ENCODE results near the gene HGFAC. TPM values are rescaled to one million over a fixed set of nuclear protein-coding genes. Genes with fewer than 3 reads are reported as not detected.

The HGFAC gene
- total RNA-seq, 1 donor from 2014 or later: 0.35 TPM

- no peaks in the 10 kb centered on the region for H3K9me3 Mint-ChIP-seq (ENCODE audit: low read depth)
- TF ChIP-seq, protein P1, sequence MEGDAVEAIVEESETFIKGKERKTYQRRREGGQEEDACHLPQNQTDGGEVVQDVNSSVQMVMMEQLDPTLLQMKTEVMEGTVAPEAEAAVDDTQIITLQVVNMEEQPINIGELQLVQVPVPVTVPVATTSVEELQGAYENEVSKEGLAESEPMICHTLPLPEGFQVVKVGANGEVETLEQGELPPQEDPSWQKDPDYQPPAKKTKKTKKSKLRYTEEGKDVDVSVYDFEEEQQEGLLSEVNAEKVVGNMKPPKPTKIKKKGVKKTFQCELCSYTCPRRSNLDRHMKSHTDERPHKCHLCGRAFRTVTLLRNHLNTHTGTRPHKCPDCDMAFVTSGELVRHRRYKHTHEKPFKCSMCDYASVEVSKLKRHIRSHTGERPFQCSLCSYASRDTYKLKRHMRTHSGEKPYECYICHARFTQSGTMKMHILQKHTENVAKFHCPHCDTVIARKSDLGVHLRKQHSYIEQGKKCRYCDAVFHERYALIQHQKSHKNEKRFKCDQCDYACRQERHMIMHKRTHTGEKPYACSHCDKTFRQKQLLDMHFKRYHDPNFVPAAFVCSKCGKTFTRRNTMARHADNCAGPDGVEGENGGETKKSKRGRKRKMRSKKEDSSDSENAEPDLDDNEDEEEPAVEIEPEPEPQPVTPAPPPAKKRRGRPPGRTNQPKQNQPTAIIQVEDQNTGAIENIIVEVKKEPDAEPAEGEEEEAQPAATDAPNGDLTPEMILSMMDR (IDR thresholded peaks at IDR 0.05): no peak
- H3K36me3 Mint-ChIP-seq (ENCODE audit: low read depth): no peaks in the 10 kb centered on the region
- H3K27ac Mint-ChIP-seq (ENCODE audit: unreplicated experiment): no peak overlapping the region
- DNase-seq (ENCODE audit: low spot score): no peak
- peaks cover 5% of the 10 kb centered on the region for H3K27me3 Mint-ChIP-seq (ENCODE audit: low read depth)
- H3K4me1 Mint-ChIP-seq (ENCODE audit: low read depth): peaks cover 2% of the 10 kb centered on the region
- H3K4me3 Mint-ChIP-seq (ENCODE audit: unreplicated experiment): no peak overlapping the region
These were observed 39.4 kb downstream of the HGFAC start for GRCh38 chr4:3481113-3481531.

GRCh38 chr4:3481783-3482393 lies 40.1 kb downstream of the HGFAC start:
- peaks cover 4% of the 10 kb centered on the region for H3K27me3 Mint-ChIP-seq (ENCODE audit: low read depth)
- H3K4me1 Mint-ChIP-seq (ENCODE audit: low read depth): peaks cover 2% of the 10 kb centered on the region
- TF ChIP-seq, protein P1 (IDR thresholded peaks at IDR 0.05): no peak
- H3K36me3 Mint-ChIP-seq (ENCODE audit: low read depth): no peaks in the 10 kb centered on the region
- no peak overlapping the region for H3K27ac Mint-ChIP-seq (ENCODE audit: unreplicated experiment)
- no peak overlapping the region for H3K4me3 Mint-ChIP-seq (ENCODE audit: unreplicated experiment)
- H3K9me3 Mint-ChIP-seq (ENCODE audit: low read depth): no peaks in the 10 kb centered on the region
- DNase-seq (ENCODE audit: low spot score): no peak

DNA sequence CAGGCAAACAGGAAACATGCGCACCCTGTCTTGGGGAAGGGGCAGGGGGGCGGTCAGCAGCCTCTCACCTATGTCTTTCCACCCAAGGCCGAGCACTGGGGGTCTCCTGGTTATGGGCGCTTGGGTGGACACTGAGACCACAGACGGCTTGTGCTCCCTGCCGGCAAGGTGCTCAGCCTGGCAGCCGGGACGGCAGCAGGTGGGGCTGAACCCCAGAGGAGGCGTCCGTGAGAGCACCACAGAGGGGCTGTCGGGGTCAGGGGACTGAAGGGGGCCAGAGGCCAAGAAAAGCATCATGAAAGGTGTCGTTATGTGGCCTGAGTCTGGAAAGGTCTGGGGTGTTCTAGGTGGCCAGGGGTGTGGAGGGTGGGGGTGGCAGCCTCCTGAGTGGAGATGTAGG lies 40.9 kb downstream of the HGFAC start:
- H3K36me3 Mint-ChIP-seq (ENCODE audit: low read depth): no peaks in the 10 kb centered on the region
- TF ChIP-seq, protein P1 (IDR thresholded peaks at IDR 0.05): no peak
- peaks cover 2% of the 10 kb centered on the region for H3K4me1 Mint-ChIP-seq (ENCODE audit: low read depth)
- no peak overlapping the region for H3K27ac Mint-ChIP-seq (ENCODE audit: unreplicated experiment)
- H3K27me3 Mint-ChIP-seq (ENCODE audit: low read depth): peaks cover 4% of the 10 kb centered on the region
- no peak overlapping the region for H3K4me3 Mint-ChIP-seq (ENCODE audit: unreplicated experiment)
- H3K9me3 Mint-ChIP-seq (ENCODE audit: low read depth): no peaks in the 10 kb centered on the region
- no peak for DNase-seq (ENCODE audit: low spot score)

- DNase-seq (ENCODE audit: low spot score): no peak
- no peaks in the 10 kb centered on the region for H3K36me3 Mint-ChIP-seq (ENCODE audit: low read depth)
- peaks cover 2% of the 10 kb centered on the region for H3K4me1 Mint-ChIP-seq (ENCODE audit: low read depth)
- H3K27ac Mint-ChIP-seq (ENCODE audit: unreplicated experiment): no peak overlapping the region
- TF ChIP-seq, protein P1 (IDR thresholded peaks at IDR 0.05): no peak
- peaks cover 4% of the 10 kb centered on the region for H3K27me3 Mint-ChIP-seq (ENCODE audit: low read depth)
- H3K9me3 Mint-ChIP-seq (ENCODE audit: low read depth): no peaks in the 10 kb centered on the region
- H3K4me3 Mint-ChIP-seq (ENCODE audit: unreplicated experiment): no peak overlapping the region
These were observed 41.7 kb downstream of the HGFAC start for GRCh38 chr4:3483471-3483921.

DNA sequence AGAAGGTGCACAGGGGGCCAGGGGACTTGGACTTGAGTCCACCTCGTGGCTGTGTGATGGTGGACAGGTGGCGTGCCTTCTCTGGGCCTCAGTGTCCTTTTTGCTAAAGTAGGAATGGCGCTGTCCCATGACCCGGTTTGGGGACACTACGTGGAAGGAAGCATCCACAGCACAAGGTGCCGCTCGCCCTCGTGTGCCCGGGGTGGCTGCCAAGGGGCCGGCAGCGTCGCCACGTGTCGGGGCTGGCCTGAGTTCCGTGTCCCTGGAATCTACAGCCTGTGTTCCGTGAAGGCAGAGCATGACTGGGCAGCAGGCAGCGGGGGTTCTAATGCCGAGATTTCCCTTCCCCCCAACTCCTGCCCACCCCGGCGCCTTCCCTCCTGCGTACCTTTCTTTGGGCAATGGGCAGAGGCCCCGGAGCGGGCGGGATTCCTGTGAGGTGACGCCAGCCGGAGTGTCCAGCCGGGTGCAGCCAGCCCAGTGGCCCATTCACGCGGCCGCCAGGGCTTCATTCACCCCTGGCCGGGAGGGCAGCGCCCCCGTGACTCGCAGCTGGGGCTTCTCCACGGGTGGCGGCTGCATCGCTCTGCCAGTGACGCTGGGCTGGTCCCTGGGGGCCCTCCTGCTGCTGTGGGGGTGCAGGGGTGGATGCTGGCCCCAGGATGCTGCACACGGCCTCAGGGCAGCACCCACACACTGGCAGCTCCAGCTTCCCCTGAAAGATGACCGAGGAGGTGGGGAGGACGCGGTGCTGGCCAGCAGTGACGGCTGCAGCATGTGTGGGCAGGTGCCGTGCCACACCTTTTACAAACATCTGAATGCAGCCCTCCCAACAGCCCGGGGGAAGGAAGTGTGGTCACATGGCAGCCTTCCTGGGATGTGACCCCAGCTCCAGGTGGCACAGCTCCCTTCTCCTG lies 42.5 kb downstream of the HGFAC start:
- no peaks in the 10 kb centered on the region for H3K36me3 Mint-ChIP-seq (ENCODE audit: low read depth)
- H3K4me1 Mint-ChIP-seq (ENCODE audit: low read depth): peaks cover 2% of the 10 kb centered on the region
- no peak for DNase-seq (ENCODE audit: low spot score)
- H3K27ac Mint-ChIP-seq (ENCODE audit: unreplicated experiment): no peak overlapping the region
- peaks cover 4% of the 10 kb centered on the region for H3K27me3 Mint-ChIP-seq (ENCODE audit: low read depth)
- no peaks in the 10 kb centered on the region for H3K9me3 Mint-ChIP-seq (ENCODE audit: low read depth)
- TF ChIP-seq, protein P1 (IDR thresholded peaks at IDR 0.05): no peak
- H3K4me3 Mint-ChIP-seq (ENCODE audit: unreplicated experiment): no peak overlapping the region
